Keratinocyte (primary cell): Measurements from ENCODE around the gene SUFU. TPM values are rescaled to one million over a fixed set of nuclear protein-coding genes. Genes with fewer than 3 reads are reported as not detected.

Source experiments
- DNase-seq: peaks from one replicate; pipeline ENCODE4 v3.0.0-alpha.2; 2011; ENCODE audit warnings: low read depth, missing footprints, low spot score
- FAIRE-seq: peaks from 2 replicates; lab custom pipeline; 2011; peaks lifted over from hg19 to GRCh38; lab: Jason Lieb, UNC
- H2AFZ ChIP-seq: 2 replicates; pipeline ENCODE4 v1.6.0; 2012; ENCODE audit warnings: low read length, control low read depth, inconsistent platforms; ENCODE audit not compliant: control insufficient read depth
- H3K27ac ChIP-seq: 2 replicates; pipeline ENCODE4 v1.5.1; 2011; ENCODE audit warnings: low read length; ENCODE audit not compliant: control insufficient read depth, insufficient read depth
- H3K27me3 ChIP-seq: 3 replicates; pipeline ENCODE4 v1.6.0; 2011; ENCODE audit warnings: low read length; ENCODE audit not compliant: control insufficient read depth, insufficient read depth; ENCODE audit errors: extremely low read depth
- H3K36me3 ChIP-seq, 2 experiments: 2 replicates in 1 of 2; 3 replicates in 1 of 2; pipeline ENCODE4 v1.5.1; 2011; ENCODE audit warnings: low read length in 2 of 2, mild to moderate bottlenecking in 1 of 2; ENCODE audit not compliant: control insufficient read depth in 2 of 2, insufficient read depth in 2 of 2; ENCODE audit errors: extremely low read depth in 1 of 2
- H3K4me1 ChIP-seq: 3 replicates; pipeline ENCODE4 v1.5.1; 2011; ENCODE audit warnings: low read length; ENCODE audit not compliant: control insufficient read depth, insufficient read depth; ENCODE audit errors: extremely low read depth
- H3K4me2 ChIP-seq: 3 replicates; pipeline ENCODE4 v1.6.0; 2011; ENCODE audit warnings: low read depth, low read length; ENCODE audit not compliant: control insufficient read depth, insufficient read depth; ENCODE audit errors: extremely low read depth
- H3K4me3 ChIP-seq, 3 experiments: fragments of 200-600 bp in 1 of 3; sonication (generic) in 1 of 3; 2 replicates in 2 of 3; 3 replicates in 1 of 3; pipeline ENCODE4 v1.5.1; 2011 to 2016; ENCODE audit warnings: low read length in 3 of 3, mild to moderate bottlenecking in 3 of 3, control low read depth in 2 of 3, inconsistent platforms in 1 of 3, low read depth in 1 of 3, mixed read lengths in 1 of 3, mixed run types in 1 of 3, moderate library complexity in 1 of 3; ENCODE audit not compliant: control insufficient read depth in 2 of 3, insufficient read depth in 2 of 3; ENCODE audit errors: extremely low read depth in 1 of 3
- H3K79me2 ChIP-seq: 2 replicates; pipeline ENCODE4 v1.6.0; 2012; ENCODE audit warnings: low read length; ENCODE audit not compliant: control insufficient read depth, insufficient read depth
- H3K9ac ChIP-seq: 3 replicates; pipeline ENCODE4 v1.6.0; 2011; ENCODE audit warnings: low read length; ENCODE audit not compliant: control insufficient read depth, insufficient read depth; ENCODE audit errors: extremely low read depth
- H3K9me1 ChIP-seq: 3 replicates; pipeline ENCODE4 v1.6.0; 2011; ENCODE audit warnings: low read length; ENCODE audit not compliant: control insufficient read depth, insufficient read depth; ENCODE audit errors: extremely low read depth
- H3K9me3 ChIP-seq: 2 replicates; pipeline ENCODE4 v1.5.1; 2012; ENCODE audit warnings: low read depth, low read length; ENCODE audit not compliant: control insufficient read depth
- H4K20me1 ChIP-seq: 3 replicates; pipeline ENCODE4 v1.6.0; 2011; ENCODE audit warnings: low read length; ENCODE audit not compliant: control insufficient read depth, insufficient read depth; ENCODE audit errors: extremely low read depth
- CTCF ChIP-seq, 3 experiments: IDR thresholded peaks in 1 of 3; conservative IDR thresholded peaks in 1 of 3; optimal IDR thresholded peaks in 1 of 3; 2 replicates in 2 of 3; 3 replicates in 1 of 3; pipeline versions ENCODE3 to v1.5.1; 2011; ENCODE audit warnings: low read length in 3 of 3, mild to moderate bottlenecking in 3 of 3, moderate library complexity in 2 of 3, control low read depth in 1 of 3, inconsistent platforms in 1 of 3; ENCODE audit not compliant: insufficient read depth in 2 of 3; ENCODE audit errors: extremely low read depth in 1 of 3
- EZH2 ChIP-seq: IDR thresholded peaks from one replicate; pipeline ENCODE4 v1.6.1; 2012; ENCODE audit warnings: inconsistent platforms, mild to moderate bottlenecking, low read length, moderate library complexity
- dilution Hi-C: fragments of 300-500 bp; cut with MboI; formaldehyde crosslinking; loops from one replicate; pipeline ENCODE4 v1.7.0; 2020; ENCODE audit warnings: low sequenced_read_pairs; ENCODE audit not compliant: extremely low pct_ligation_motif_present
- polyA plus RNA-seq, 5 experiments: library from polyadenylated mRNA; depleted of rRNA in 3 of 5; stranded (reverse) in 3 of 5; stranded (forward) in 1 of 5; unstranded in 1 of 5; fragments of >200 nt; gene quantifications; 1 replicate in 1 of 5; 2 replicates in 3 of 5; 3 replicates in 1 of 5; pipeline versions ENCODE4 v1.2.1 to v1.2.3, GENCODE V29; 2011 to 2012; ENCODE audit warnings: missing spikeins in 2 of 5, low read depth in 1 of 5, low replicate concordance in 1 of 5

SUFU gene
- polyA plus RNA-seq, 1 donor (not counting 4 experiments of a cell fraction or from before 2014, with no cell fraction given) = 3.7 TPM

GRCh38 chr10:102602272-102603045 lies 98.7 kb downstream of the SUFU start:
- Histone ChIP-seq H3K4me3 (no peak overlapping the region), H3K36me3 (peaks cover 7 to 14% of the 10 kb centered on the region in 2 experiments), H3K4me2 (no peak overlapping the region), H3K27ac (no peak overlapping the region), H3K79me2 (no peaks in the 10 kb centered on the region), H3K4me1 (peaks cover 23% of the 10 kb centered on the region), H2AFZ (no peak overlapping the region), H3K9me3 (no peaks in the 10 kb centered on the region), H3K9me1 (no peaks in the 10 kb centered on the region), H4K20me1 (no peaks in the 10 kb centered on the region), H3K9ac (no peak overlapping the region), H3K27me3 (no peaks in the 10 kb centered on the region)
- no peak for FAIRE-seq
- TF ChIP-seq CTCF (optimal IDR thresholded peaks at IDR 0.05 in 1 of 3, IDR thresholded peaks at IDR 0.05 in 1 of 3, conservative IDR thresholded peaks at IDR 0.05 in 1 of 3; ENCODE audit: extremely low read depth in 1 of 3, insufficient read depth in 2 of 3, low read length in 3 of 3) = no peak
- no peak for TF ChIP-seq EZH2
- no peak for DNase-seq
- dilution Hi-C loops = no loop called here

DNA sequence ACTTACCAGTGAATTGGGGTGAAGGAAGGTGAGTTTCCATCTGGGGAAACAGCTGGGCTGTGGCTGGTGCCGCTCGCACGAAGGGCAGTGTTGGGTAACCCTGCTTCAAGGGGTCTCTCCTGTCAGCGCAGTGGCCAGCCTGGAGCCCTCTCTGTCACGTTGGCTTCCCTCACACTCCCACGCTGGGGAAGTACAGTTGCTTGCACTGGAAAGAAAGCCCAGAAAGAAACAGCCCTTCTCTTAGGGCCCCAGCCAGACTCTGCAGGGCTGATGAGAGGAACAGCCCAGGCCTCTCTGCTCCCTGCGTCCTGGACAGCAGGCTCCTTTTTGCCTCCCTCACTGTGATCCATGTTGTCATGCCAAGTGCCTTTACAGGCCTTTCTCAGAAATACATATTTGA lies 100.2 kb downstream of the SUFU start:
- FAIRE-seq (no peak), DNase-seq (no peak)
- peak overlapping the region; percentile 69 for H3K27ac ChIP-seq
- peaks cover 6 to 13% of the 10 kb centered on the region in 2 experiments for H3K36me3 ChIP-seq
- H3K9me3 ChIP-seq = no peaks in the 10 kb centered on the region
- H3K27me3 ChIP-seq = no peaks in the 10 kb centered on the region
- peak overlapping the region; percentile 42 for H3K4me2 ChIP-seq
- H3K4me1 ChIP-seq = peaks cover 23% of the 10 kb centered on the region
- H3K9ac ChIP-seq = no peak overlapping the region
- H3K9me1 ChIP-seq = no peaks in the 10 kb centered on the region
- TF ChIP-seq EZH2 = no peak
- TF ChIP-seq CTCF (optimal IDR thresholded peaks at IDR 0.05 in 1 of 3, IDR thresholded peaks at IDR 0.05 in 1 of 3, conservative IDR thresholded peaks at IDR 0.05 in 1 of 3; ENCODE audit: extremely low read depth in 1 of 3, insufficient read depth in 2 of 3, low read length in 3 of 3) = no peak
- H4K20me1 ChIP-seq = no peaks in the 10 kb centered on the region
- no peak overlapping the region for H3K4me3 ChIP-seq
- H3K79me2 ChIP-seq = no peaks in the 10 kb centered on the region
- no peak overlapping the region for H2AFZ ChIP-seq
- dilution Hi-C loops = no loop called here
